GM12891 (cell line): ENCODE data around the gene MCTP2.

Experiments used
- POLR2A ChIP-seq: IDR thresholded peaks from 2 replicates; pipeline ENCODE4 v1.6.1; 2011; ENCODE audit warnings: low read depth, low read length, control low read depth
- POLR2AphosphoS5 ChIP-seq: IDR thresholded peaks from 2 replicates; pipeline ENCODE4 v1.6.1; 2011; ENCODE audit warnings: low read depth, low read length, control low read depth
- POU2F2 ChIP-seq: IDR thresholded peaks from 2 replicates; pipeline ENCODE4 v1.6.1; 2011; ENCODE audit warnings: low read depth, mild to moderate bottlenecking, control low read depth, low read length, moderate library complexity
- SPI1 ChIP-seq: IDR thresholded peaks from 2 replicates; pipeline ENCODE4 v1.6.1; 2011; ENCODE audit warnings: low read depth, low read length, control low read depth
- TAF1 ChIP-seq: IDR thresholded peaks from 2 replicates; pipeline ENCODE4 v1.6.1; 2011; ENCODE audit warnings: low read depth, low read length, control low read depth

DNA sequence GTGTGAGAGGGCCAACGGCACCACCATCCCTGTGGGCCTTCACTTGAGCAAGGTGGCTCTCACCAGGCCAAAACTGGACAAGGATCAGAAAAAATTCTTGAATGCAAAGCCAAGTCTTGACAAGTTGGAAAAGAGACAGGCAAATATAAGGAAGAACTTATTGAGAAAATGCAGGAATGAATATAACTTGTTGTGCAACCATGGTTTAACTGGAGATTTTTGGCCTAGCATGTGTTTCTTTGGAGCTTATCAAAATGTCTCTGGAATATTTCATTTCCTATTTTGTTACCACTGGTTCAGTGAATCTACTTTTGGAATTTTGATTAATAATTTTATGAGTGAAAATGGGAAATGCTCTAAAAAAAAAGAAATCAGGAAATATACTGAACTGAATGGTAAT, 42.5 kb downstream of the MCTP2 start:
- no peak for TF ChIP-seq TAF1
- TF ChIP-seq POU2F2 = no peak
- no peak for TF ChIP-seq POLR2A
- no peak for TF ChIP-seq POLR2AphosphoS5
- TF ChIP-seq SPI1 = no peak
